HEK293 (cell line): ENCODE data around the gene PHACTR1.

Source experiments
- CTCF ChIP-seq: fragments of 450-650 bp; formaldehyde crosslinking; IDR thresholded peaks from 2 replicates; pipeline ENCODE4 v1.5.1; 2016; ENCODE audit warnings: missing biosample characterization, missing genetic modification characterization
- ZBTB26 ChIP-seq: fragments of 450-650 bp; formaldehyde crosslinking; optimal IDR thresholded peaks from 2 replicates; pipeline ENCODE3; 2016; ENCODE audit warnings: missing biosample characterization, mild to moderate bottlenecking, missing genetic modification characterization
- ZNF157 ChIP-seq: fragments of 450-650 bp; formaldehyde crosslinking; IDR thresholded peaks from 2 replicates; pipeline ENCODE4 v1.5.1; 2016; ENCODE audit warnings: missing biosample characterization, missing genetic modification characterization

GRCh38 chr6:12884983-12885382 is 168.4 kb downstream of the PHACTR1 start:
- TF ChIP-seq ZBTB26 (no peak), CTCF (tag by site-specific recombination) (no peak), ZNF157 (no peak)
